Activated CD4-positive, alpha-beta T cell treated with anti-CD3 and anti-CD28 coated beads for 4 hours (primary cell): ENCODE data around the gene INSM2.

Experiments
- DNase-seq, 2 donors: peaks; one replicate each; pipeline ENCODE4 v3.0.0-alpha.2; 2020

The INSM2 gene

GRCh38 chr14:35551081-35551480 lies 17.1 kb downstream of the INSM2 start:
- DNase-seq, result no peak

GRCh38 chr14:35553808-35554207 lies 19.8 kb downstream of the INSM2 start:
- DNase-seq, result no peak

- no peak for DNase-seq
Observed at GRCh38 chr14:35556548-35556947, 22.6 kb downstream of the INSM2 start.

DNA sequence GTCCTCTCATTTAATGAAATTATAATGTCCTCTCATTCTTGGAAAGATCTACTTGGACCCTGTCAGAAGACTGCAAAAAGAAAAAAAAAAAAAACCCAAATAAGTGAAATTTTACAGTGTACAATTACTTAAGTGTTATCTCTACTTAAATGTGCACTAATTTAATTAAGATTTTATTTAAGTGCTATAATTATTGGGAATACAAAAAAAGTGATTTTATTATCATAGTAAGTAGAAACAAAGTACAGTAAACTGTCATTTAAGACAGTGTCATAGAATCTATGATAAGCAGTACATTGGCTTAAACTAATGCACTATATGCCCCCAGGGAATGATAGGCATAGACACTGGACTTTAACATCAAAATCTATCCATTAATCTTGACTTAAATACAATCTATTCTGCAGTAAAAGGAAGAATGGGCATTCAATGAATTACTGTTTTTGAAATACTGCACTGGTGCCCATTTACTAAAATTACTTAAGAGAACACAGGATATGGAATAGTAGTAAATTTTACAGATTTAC lies 23.3 kb downstream of the INSM2 start:
- no peak for DNase-seq

- DNase-seq, result no peak
Observed at GRCh38 chr14:35558680-35559079, 24.7 kb downstream of the INSM2 start.

DNA sequence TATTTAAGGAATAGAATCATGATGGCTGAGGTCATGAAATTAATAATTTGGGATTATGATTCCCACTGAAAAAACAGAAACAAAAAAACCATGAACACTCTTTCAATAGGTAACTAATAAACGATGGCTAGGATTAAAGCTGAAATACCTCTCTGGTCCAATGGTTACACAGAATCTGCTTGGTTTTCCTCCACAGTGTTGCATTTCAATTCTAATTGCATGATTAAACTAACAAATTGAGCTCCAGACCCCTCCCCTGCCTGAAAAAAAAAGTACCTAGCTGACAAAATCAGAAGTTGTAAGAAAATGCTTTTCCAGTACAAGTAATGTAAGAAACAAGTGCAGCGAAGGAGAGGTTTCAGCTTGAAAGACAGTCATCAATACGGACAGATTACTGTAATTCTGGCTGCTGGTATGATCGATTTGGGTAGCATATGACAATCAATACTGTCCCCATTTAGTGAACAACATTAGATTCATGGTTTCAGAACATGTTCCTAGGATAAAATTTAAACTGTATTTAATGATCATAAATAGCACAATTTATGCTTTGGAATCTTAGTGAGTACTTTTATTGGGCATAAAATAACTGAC lies 32.0 kb downstream of the INSM2 start:
- no peak for DNase-seq

DNA sequence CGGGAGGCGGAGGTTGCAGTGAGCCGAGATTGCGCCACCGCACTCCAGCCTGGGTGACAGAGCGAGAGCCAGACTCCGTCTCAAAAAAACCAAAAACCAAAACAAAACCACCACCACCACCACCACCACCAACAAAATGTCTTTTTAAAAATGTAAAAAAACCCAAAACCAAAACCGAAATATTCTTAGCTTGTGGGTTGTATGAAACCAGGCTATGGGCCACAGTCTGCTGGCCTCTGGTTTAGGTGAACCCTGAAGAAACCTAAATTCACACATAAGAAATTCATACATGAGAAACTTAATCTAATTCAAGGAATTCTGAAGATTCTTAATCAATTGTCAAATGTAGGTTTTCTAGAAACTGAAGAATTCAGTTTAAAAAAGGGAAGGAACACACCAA lies 37.6 kb downstream of the INSM2 start:
- no peak for DNase-seq

GRCh38 chr14:35573911-35574310 lies 39.9 kb downstream of the INSM2 start:
- DNase-seq, result no peak

DNA sequence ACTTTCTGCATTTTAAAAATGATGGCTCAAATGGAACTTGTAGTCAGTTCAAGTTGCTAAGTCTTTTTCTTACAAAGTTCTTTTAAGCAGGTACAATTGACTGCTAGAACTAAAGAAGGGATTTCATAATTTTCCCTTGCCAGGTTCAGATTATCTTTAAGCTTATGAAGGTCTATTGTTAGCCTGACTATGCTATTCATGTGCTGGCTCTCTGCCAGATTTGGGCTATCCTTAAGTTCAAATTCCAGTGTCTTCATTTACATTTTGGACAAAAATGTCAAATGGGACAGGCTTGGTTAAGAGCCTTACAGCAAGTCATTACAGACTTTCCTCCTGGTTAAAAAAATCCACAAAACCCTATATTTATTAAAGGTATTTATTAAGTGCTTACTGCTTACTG lies 42.3 kb downstream of the INSM2 start:
- no peak for DNase-seq

DNA sequence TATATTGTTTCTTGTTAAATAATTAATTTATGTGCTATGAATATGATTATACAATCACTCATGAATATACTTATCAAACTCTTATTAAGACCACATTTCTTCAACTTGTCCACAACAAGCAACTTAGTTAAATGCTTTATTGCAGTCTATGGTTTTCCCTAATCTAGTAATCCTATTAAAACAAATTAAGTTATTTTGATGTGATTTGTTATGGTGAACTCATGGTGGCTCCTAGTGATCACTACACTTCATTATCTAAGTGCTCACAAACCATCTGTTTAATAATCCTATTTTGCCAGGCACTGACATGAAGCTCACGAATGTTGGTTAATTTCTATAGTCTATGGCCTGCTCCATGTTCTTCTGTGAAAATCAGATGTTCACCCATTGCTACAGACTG lies 42.9 kb downstream of the INSM2 start:
- DNase-seq, result no peak

DNA sequence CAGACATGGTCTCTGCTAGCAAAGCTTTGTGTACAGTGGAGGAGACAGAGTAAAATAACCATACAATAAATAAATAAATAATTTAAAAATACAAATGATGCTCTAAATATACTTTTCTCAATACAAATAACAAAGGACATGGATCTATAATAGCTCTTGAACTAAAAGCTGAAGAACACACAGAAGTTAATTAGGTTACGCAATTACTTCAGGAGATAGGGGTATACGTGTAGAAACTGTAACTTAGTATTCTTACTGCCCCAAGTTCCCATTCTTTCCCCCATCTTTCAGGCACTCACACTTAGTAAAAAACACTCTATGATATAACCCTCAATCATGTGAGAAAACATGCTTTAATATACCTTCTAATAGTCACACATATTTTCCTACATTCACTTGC lies 44.2 kb downstream of the INSM2 start:
- DNase-seq, result no peak

DNA sequence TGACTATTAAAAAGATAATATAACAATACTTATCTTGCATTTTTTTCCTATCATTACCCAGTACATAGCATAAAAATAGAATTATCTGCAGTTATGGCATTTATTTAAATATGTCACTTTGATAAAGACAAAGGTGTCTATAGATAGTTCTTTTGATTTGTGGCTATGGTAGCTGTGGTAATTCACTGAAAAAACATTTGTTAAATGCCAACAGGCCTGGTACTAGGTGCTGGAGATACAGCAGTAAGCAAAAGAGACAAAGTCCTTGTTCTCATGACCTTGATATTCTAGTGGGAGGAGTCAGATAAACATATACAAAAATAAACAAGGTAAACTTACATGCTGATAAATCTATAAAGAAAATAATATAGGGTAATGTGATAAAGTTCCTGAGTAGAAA lies 44.7 kb downstream of the INSM2 start:
- DNase-seq, result no peak
